T47D (cell line): Measurements from ENCODE around the gene NCKIPSD.
A peak's percentile ranks its signal among the peaks of the same experiment; 100 is the strongest.

Experiments used
- DNase-seq, 2 experiments: peaks; one replicate each; pipeline versions ENCODE4 v3.0.0 to v3.0.0-alpha.2; 2011 to 2012; ENCODE audit warnings: low read depth in 1 of 2, low spot score in 1 of 2
- JUND ChIP-seq: IDR thresholded peaks from 2 replicates; pipeline ENCODE4 v1.6.1; 2012; ENCODE audit warnings: low read depth
- in situ Hi-C: cut with HindIII; loops from 2 replicates; pipeline ENCODE4 v1.10.0; 2016; ENCODE audit warnings: low sequenced_read_pairs, low pct_unique_long_range_greater_than_20kb

Gene NCKIPSD

GRCh38 chr3:48711727-48712126 is 26.0 kb upstream of the NCKIPSD start:
- TF ChIP-seq JUND, result no peak
- in situ Hi-C loops, result no loop called here
- DNase-seq, result no peak

GRCh38 chr3:48709051-48709461 is 23.3 kb upstream of the NCKIPSD start:
- DNase-seq, result no peak
- in situ Hi-C loops, result no loop called here
- TF ChIP-seq JUND, result no peak

GRCh38 chr3:48708481-48708889 is 22.8 kb upstream of the NCKIPSD start:
- TF ChIP-seq JUND, result no peak
- no peak for DNase-seq
- in situ Hi-C loops, result no loop called here

GRCh38 chr3:48707157-48707556 is 21.4 kb upstream of the NCKIPSD start:
- DNase-seq, result no peak
- in situ Hi-C loops, result no loop called here
- TF ChIP-seq JUND, result no peak

GRCh38 chr3:48702320-48702920 is 16.7 kb upstream of the NCKIPSD start:
- TF ChIP-seq JUND, result no peak
- in situ Hi-C loops, result no loop called here

GRCh38 chr3:48700731-48701405 is 15.2 kb upstream of the NCKIPSD start:
- no peak for DNase-seq
- no peak for TF ChIP-seq JUND
- in situ Hi-C loops, result no loop called here

More at GRCh38 chr3:48702320-48702920, 16.7 kb upstream of the NCKIPSD start:
- DNase-seq, result no peak

- TF ChIP-seq JUND, result no peak
- DNase-seq, result no peak
These were observed 13.2 kb upstream of the NCKIPSD start for GRCh38 chr3:48698891-48699290.

GRCh38 chr3:48697952-48698351 is 12.2 kb upstream of the NCKIPSD start:
- DNase-seq, result peak in 1 of 2 experiments; percentile 51
- no peak for TF ChIP-seq JUND
- in situ Hi-C loops, result no loop called here

More at GRCh38 chr3:48698891-48699290, 13.2 kb upstream of the NCKIPSD start:
- in situ Hi-C loops, result no loop called here

GRCh38 chr3:48696601-48697000 is 10.9 kb upstream of the NCKIPSD start:
- no peak for DNase-seq
- in situ Hi-C loops, result no loop called here
- no peak for TF ChIP-seq JUND

- DNase-seq, result no peak
- in situ Hi-C loops, result no loop called here
- no peak for TF ChIP-seq JUND
These were observed 10.4 kb upstream of the NCKIPSD start for GRCh38 chr3:48696156-48696555.

- in situ Hi-C loops, result no loop called here
- no peak for TF ChIP-seq JUND
These were observed 9.7 kb upstream of the NCKIPSD start for GRCh38 chr3:48695393-48695753.

GRCh38 chr3:48694610-48695392 is 9.1 kb upstream of the NCKIPSD start:
- no peak for TF ChIP-seq JUND
- no peak for DNase-seq
- in situ Hi-C loops, result no loop called here

More at GRCh38 chr3:48695393-48695753, 9.7 kb upstream of the NCKIPSD start:
- no peak for DNase-seq

GRCh38 chr3:48693826-48694225 is 8.1 kb upstream of the NCKIPSD start:
- no peak for TF ChIP-seq JUND
- DNase-seq, result no peak
- in situ Hi-C loops, result no loop called here

GRCh38 chr3:48692551-48692950 is 6.8 kb upstream of the NCKIPSD start:
- no peak for TF ChIP-seq JUND
- in situ Hi-C loops, result no loop called here
- DNase-seq, result no peak
